Measurements from ENCODE around the gene STARD8.
"Not testable (repeated sequence)": the region's sequence is repeated elsewhere in the genome, so short reads cannot be mapped to it uniquely, and the experiment has no call there.

STARD8 gene

DNA sequence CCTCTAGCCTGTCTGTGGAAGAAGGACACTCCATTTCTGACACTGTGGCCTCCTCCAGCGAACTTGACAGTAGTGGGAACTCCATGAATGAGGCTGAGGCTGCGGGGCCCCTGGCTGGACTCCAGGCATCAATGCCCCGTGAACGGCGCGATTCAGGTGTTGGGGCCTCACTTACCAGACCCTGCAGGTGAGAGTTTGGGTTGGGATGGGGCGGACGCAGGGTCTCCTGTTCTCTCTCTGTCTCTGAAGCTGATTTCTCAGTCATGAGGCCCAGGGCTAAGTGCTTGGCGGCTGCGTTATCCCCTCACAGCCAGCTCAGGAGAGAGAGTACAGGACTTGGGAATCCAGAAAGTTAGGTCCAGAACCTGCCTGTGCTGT is 71.0 kb downstream of the STARD8 start:
- DNase-seq = no peak

GRCh38 chrX:68719181-68719903 is 71.9 kb downstream of the STARD8 start:
- DNase-seq = no peak

DNA sequence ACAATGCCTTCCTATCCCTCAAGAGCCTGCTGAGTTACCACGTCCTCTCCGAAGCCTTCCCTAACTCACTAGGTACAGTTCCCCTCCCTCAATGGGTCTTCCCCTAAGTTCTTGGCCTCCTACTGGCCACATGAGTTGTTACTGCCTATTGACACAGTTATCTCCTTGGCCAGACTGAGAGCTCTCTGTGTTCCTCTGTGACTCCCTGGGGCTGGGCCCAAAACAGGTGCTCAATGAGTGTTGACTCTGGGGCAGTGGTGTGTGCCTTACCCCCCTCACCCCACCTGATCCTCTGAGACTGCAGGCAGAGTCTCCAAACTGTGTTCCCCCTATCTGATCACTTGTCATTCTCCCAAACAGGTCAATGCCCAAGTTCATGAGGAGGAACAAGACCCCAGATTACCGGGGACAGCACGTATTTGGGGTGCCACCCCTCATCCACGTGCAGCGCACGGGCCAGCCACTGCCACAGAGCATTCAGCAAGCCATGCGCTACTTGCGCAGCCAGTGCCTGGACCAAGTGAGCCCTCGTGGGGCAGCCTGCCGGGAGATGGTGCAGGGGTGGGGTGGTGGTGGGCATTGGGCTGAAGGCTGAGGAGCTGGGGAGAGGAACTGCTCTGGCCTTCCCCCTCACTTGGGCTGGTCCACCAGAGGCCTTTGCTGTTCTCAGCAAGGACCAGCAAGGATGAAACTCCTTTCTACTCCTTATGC is 72.6 kb downstream of the STARD8 start:
- no peak for DNase-seq

GRCh38 chrX:68720851-68721250 is 73.4 kb downstream of the STARD8 start:
- no peak for DNase-seq

DNA sequence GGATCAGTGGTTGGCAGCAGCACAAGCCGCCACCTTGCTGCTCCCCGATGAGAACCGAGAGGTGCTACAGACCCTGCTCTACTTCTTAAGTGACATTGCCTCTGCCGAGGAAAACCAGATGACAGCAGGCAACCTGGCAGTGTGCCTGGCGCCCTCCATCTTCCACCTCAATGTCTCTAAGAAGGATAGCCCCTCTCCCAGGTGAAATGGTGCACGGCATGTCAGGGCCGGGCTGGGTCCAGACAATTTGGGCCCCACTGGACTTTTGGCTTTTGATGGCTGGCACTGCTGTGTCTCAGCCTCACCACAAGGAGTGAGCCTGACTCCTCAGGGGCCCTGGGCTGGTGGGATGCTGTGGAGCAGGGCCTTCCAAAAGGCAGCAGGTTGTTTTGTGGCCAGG is 74.1 kb downstream of the STARD8 start:
- DNase-seq = no peak

- no peak for DNase-seq
These were observed 74.8 kb downstream of the STARD8 start for GRCh38 chrX:68721991-68722860.

DNA sequence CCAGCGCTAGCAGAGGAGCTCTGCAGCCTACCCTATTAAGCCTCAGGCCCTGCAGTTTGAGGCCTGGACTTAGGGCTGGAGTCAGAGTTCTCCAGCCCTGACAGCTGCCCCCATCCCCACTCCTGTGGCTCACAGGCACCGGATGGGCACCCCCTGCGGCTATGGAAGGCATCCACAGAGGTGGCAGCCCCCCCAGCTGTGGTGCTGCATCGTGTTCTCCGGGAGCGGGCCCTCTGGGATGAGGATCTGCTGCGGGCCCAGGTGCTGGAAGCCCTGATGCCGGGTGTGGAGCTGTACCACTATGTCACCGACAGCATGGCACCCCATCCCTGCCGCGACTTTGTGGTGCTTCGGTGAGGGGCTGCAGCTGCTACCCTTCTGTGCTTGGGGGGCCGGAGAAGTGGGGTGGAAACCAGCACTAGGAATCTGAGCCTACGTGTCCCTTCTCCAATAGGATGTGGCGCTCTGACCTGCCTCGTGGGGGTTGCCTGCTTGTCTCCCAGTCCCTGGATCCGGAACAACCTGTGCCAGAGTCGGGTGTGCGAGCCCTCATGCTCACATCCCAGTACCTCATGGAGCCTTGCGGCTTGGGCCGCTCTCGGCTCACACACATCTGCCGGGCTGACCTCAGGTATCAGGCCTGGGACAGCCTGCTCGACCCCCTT is 76.2 kb downstream of the STARD8 start:
- no peak for DNase-seq

DNA sequence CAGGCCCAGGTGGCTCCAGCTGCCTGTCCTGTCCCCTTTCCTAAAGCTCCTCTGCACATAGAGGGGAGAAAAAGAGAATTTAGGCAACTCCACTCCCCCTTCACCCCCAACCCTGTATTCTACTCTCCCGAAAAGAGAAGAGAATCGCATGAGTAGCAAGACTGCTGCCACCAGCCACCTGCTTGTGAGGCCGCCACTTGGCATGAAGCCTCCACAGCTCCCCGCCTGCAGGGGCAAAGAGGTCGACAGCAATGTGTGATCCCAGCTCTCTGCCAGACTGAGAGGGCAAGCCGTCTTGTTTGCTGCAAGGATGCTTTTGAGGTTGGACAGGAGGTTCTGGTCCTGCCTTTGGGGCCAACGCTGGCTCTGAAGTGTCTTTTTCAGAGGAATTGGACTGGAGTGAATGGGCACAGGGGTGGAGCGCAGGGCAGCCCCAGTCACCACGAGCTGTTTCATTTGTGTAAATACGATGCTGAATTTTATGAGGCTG is 77.1 kb downstream of the STARD8 start:
- DNase-seq = no peak

DNA sequence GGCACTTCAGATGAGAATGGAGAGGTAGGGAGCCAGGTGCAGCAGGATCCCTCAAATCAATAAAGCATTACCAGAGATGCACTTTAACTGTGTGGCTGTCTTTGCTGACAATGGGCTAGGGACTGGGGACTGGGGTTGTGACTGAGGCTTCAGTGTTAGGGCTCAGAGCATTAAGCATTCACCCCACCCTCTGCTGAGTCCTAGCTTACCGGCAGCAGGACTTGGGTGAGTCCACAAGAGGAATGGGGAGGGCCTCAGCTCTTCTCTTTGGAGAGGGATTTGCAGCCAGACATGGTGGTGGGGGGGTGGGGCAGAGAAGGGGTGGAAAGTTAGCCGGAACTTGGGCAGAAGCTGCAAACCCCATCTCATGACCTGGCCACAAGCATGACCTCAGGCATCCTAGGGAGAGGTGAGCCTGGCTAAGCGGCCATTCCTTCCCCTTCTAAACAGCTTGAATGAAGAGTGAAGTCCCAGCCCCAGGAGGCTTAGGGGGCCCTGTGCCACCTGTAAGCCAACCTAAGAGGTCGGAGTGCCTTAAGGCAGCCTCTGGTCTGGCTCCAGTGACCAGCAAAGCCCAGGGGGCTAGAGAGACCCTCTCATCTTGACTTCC is 78.4 kb downstream of the STARD8 start:
- no peak for DNase-seq

- DNase-seq = no peak
These were observed 78.9 kb downstream of the STARD8 start for GRCh38 chrX:68726366-68726765.

DNA sequence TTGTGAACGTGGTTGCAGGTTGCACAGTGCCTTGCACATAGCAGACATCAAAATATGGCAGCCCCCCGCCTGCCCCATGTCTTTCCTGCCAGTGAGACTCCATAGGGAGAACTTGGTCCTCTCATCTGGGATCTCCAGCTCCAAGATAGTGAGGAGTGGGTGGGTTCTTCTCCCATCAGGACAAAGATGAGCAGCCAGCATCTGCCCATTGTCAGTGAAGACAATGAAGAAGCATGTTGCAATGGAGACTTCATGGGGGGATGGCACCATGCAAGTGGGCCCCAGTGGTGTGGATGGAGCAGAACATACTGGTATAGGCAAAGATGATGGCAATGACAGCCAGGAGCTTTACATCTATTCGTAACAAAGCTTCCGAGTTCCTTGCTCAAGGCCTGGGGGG is 80.2 kb downstream of the STARD8 start:
- DNase-seq = no peak

DNA sequence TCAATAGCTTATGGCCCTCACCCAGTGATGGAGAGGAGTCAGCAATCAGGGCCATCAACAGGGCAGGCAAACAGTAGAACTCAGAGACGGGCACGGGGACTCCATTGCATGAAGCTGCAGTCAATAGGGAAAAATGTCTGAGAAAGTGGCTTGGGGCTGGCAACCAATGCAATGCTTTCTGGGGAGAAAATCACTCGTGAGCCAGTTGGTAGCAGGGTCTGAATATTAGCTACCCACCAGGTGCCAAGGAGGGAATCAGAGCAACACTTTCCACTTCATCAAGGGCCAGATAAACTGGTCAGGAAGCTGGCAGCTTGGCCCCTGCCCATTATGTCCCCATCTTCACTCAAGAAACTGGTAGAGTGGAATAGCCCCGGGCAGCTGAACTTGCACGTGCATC is 80.7 kb downstream of the STARD8 start:
- no peak for DNase-seq

DNA sequence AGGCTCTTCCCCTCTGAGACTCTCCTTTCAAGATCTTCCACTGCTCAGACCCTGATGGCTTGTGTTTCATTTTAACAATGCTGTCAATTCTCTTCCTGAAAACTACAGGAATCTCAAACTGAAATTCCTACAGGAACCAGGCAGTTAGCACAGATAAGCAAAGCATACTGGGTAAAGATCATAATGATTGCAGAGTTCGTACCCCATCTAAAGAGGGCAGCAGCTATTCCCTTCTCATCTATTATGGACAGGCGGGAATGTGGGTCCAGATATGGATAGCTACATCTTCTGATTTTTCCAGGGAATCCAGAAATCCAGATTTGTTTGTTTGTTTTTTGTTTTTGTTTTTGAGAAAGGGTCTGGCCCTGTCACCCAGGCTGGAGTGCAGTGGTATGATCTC is 83.8 kb downstream of the STARD8 start:
- DNase-seq = no peak

DNA sequence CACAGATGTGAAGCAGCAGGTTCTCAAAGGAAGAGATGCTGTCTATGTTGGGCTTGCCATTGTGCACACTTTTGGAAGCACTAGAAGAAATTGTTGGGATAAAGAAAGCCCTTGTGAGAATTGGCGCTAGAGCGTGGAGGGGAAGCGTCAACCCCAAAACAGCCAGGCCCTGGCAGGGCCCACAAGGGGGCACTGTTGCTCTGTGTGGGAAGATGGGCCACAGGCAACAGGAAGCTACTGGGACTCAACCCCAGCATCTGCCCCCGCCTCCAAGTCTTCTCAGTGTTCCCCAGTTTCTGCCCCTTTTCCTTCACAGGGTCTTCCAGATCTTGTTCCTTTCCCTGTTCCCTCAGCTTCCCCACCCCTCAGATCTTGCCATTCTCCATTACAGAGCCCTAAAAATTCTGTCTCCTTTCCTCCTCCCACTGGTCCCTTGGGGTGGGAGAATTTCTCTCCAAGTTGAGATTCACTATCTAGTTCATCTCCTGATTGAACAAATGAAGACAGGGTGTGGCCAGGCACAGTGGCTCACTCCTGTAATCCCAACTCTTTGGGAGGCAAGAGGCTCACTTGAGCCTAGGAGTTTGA is 85.5 kb downstream of the STARD8 start:
- DNase-seq = peak; percentile 41

- DNase-seq = no peak
These were observed 87.8 kb downstream of the STARD8 start for GRCh38 chrX:68735266-68735665.

- not testable (repeated sequence) for DNase-seq
These were observed 94.4 kb downstream of the STARD8 start for GRCh38 chrX:68741864-68742263.

DNA sequence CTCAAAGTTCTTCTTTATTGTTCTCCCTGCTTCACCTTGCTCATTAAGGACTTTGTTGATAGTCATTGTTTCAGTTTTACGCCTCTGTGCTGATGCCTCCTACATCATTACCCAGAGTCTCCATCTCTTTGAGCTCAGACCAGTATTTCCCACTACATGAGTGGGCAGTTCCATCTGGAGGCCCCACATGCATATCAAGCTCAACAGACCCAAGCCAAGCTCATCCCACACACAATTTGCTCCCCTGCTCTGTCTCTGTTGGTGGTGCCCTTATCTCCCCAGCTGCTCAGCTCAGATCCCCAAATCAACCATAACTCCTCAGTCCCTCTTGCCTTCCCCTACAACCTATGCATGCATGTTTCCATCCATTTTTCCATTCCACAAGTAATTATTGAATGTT is 96.3 kb downstream of the STARD8 start:
- DNase-seq = no peak

GRCh38 chrX:68746988-68747387 is 99.5 kb downstream of the STARD8 start:
- DNase-seq = peak; percentile 32

GRCh38 chrX:68748030-68748429 is 100.6 kb downstream of the STARD8 start:
- DNase-seq = no peak

- no peak for DNase-seq
These were observed 102.0 kb downstream of the STARD8 start for GRCh38 chrX:68749426-68749825.

- DNase-seq = no peak
These were observed 102.8 kb downstream of the STARD8 start for GRCh38 chrX:68750316-68750715.

DNA sequence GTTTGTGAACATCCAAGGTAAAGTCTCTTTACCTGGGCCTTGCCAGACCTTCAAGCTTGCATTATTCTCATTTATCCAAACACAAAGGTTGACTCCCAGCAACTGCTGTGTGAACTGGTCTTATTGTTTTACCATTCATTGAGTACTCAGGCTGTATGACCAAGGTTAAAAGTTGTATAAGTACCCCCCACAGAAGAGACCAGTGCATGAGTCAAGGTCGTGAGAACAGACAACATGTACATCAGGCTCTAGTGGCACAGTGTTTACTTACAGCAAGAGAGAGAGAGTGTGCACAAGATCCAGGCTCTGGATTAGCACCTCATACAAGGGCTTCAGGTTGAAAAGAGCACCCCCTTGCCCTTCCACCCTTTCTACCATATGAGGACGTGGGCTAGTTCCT is 103.9 kb downstream of the STARD8 start:
- no peak for DNase-seq
